Trophoblast cell (in vitro differentiated cells and primary cell): ENCODE data around the gene LZTS2.

Experiments used
- DNase-seq, 2 donors: peaks; one replicate each; pipeline ENCODE4 v3.0.0-alpha.2; 2016
- H2AFZ ChIP-seq: 2 replicates; pipeline ENCODE4 v1.6.1; 2013; ENCODE audit warnings: low read length, moderate library complexity, mild to moderate bottlenecking; ENCODE audit not compliant: insufficient read depth, poor library complexity
- H2AK5ac ChIP-seq: 2 replicates; pipeline ENCODE4 v1.6.1; 2013; ENCODE audit warnings: mild to moderate bottlenecking, low read length
- H2BK120ac ChIP-seq: 2 replicates; pipeline ENCODE4 v1.6.1; 2013; ENCODE audit warnings: low read length, mild to moderate bottlenecking, moderate library complexity; ENCODE audit not compliant: insufficient read depth, poor library complexity
- H2BK12ac ChIP-seq: 2 replicates; pipeline ENCODE4 v1.6.1; 2013; ENCODE audit warnings: mild to moderate bottlenecking, low read length, moderate library complexity
- H2BK5ac ChIP-seq: 2 replicates; pipeline ENCODE4 v1.6.1; 2013; ENCODE audit warnings: low read length, low read depth, moderate library complexity, mild to moderate bottlenecking; ENCODE audit not compliant: poor library complexity
- H3K14ac ChIP-seq: 2 replicates; pipeline ENCODE4 v1.6.1; 2013; ENCODE audit warnings: mild to moderate bottlenecking, low read length
- H3K18ac ChIP-seq: 2 replicates; pipeline ENCODE4 v1.6.1; 2013; ENCODE audit warnings: mild to moderate bottlenecking, low read length
- H3K23ac ChIP-seq: 2 replicates; pipeline ENCODE4 v1.6.1; 2013; ENCODE audit warnings: low read length
- H3K27ac ChIP-seq: 2 replicates; pipeline ENCODE4 v1.5.1; 2013; ENCODE audit warnings: low read depth, mild to moderate bottlenecking, inconsistent platforms, low read length, moderate library complexity
- H3K27me3 ChIP-seq: 2 replicates; pipeline ENCODE4 v1.6.1; 2013; ENCODE audit warnings: inconsistent platforms, mild to moderate bottlenecking, low read length, moderate library complexity; ENCODE audit not compliant: insufficient read depth
- H3K36me3 ChIP-seq, 2 experiments: 1 replicate in 1 of 2; 2 replicates in 1 of 2; pipeline ENCODE4 v1.6.1; 2013; ENCODE audit warnings: low read length in 2 of 2, mild to moderate bottlenecking in 2 of 2, moderate library complexity in 1 of 2; ENCODE audit not compliant: insufficient read depth in 2 of 2, control insufficient read depth in 1 of 2
- H3K4ac ChIP-seq: 2 replicates; pipeline ENCODE4 v1.6.1; 2013; ENCODE audit warnings: low read depth, mild to moderate bottlenecking, low read length, moderate library complexity
- H3K4me1 ChIP-seq, 2 experiments: 1 replicate in 1 of 2; 2 replicates in 1 of 2; pipeline ENCODE4 v1.6.1; 2013; ENCODE audit warnings: low read length in 2 of 2, mild to moderate bottlenecking in 2 of 2, moderate library complexity in 1 of 2; ENCODE audit not compliant: insufficient read depth in 2 of 2, control insufficient read depth in 1 of 2
- H3K4me2 ChIP-seq: 2 replicates; pipeline ENCODE4 v1.6.1; 2013; ENCODE audit warnings: inconsistent platforms, mild to moderate bottlenecking, low read length, moderate library complexity
- H3K4me3 ChIP-seq: 2 replicates; pipeline ENCODE4 v1.5.1; 2013; ENCODE audit warnings: mild to moderate bottlenecking, low read depth, low read length, inconsistent platforms
- H3K79me1 ChIP-seq: one replicate; pipeline ENCODE4 v1.6.1; 2013; ENCODE audit warnings: low read length
- H3K79me2 ChIP-seq: 2 replicates; pipeline ENCODE4 v1.6.1; 2013; ENCODE audit warnings: low read length, mild to moderate bottlenecking; ENCODE audit not compliant: control insufficient read depth, insufficient read depth, poor library complexity
- H3K9ac ChIP-seq: 2 replicates; pipeline ENCODE4 v1.6.1; 2013; ENCODE audit warnings: mild to moderate bottlenecking, low read length
- H3K9me3 ChIP-seq: 2 replicates; pipeline ENCODE4 v1.6.1; 2013; ENCODE audit warnings: low read depth, mild to moderate bottlenecking, control low read depth, inconsistent platforms, low read length; ENCODE audit not compliant: insufficient read depth
- H4K12ac ChIP-seq: 2 replicates; pipeline ENCODE4 v1.6.1; 2013; ENCODE audit warnings: low read depth, mild to moderate bottlenecking, low read length, moderate library complexity
- H4K8ac ChIP-seq: 2 replicates; pipeline ENCODE4 v1.6.1; 2013; ENCODE audit warnings: low read depth, mild to moderate bottlenecking, low read length, moderate library complexity
- H4K91ac ChIP-seq: one replicate; pipeline ENCODE4 v1.6.1; 2013; ENCODE audit warnings: low read depth, mild to moderate bottlenecking, low read length, moderate library complexity
- WGBS: extraction: QIAGEN DNeasy Blood & Tissue Kit; methylation state at CpG from one replicate; pipeline ENCODE4 v1.1.7; 2013; ENCODE audit warnings: missing lambda C conversion rate; ENCODE audit not compliant: insufficient read length, insufficient coverage; ENCODE audit errors: extremely low coverage; 5-methylcytosine and 5-hydroxymethylcytosine counted together

LZTS2 gene

GRCh38 chr10:101019440-101019703, 19.8 kb downstream of the LZTS2 start:
- no peak overlapping the region for H3K27ac ChIP-seq
- H2BK12ac ChIP-seq, result no peak overlapping the region
- no peak overlapping the region for H2BK120ac ChIP-seq
- peaks cover 2% of the 10 kb centered on the region for H3K9me3 ChIP-seq
- DNase-seq, result no peak
- H3K9ac ChIP-seq, result no peak overlapping the region
- peaks cover 9% of the 10 kb centered on the region for H3K27me3 ChIP-seq
- no peak overlapping the region for H4K91ac ChIP-seq
- peaks cover 7 to 13% of the 10 kb centered on the region in 2 experiments for H3K4me1 ChIP-seq
- WGBS, result no CpG with 5 or more reads among the region's 2 CpGs
- H3K23ac ChIP-seq, result no peak overlapping the region
- H3K4me2 ChIP-seq, result no peak overlapping the region
- H3K18ac ChIP-seq, result no peak overlapping the region
- H3K79me2 ChIP-seq, result no peaks in the 10 kb centered on the region
- no peak overlapping the region for H3K4me3 ChIP-seq
- no peak overlapping the region for H4K12ac ChIP-seq
- no peak overlapping the region for H3K14ac ChIP-seq
- H4K8ac ChIP-seq, result no peak overlapping the region
- no peak overlapping the region for H2AK5ac ChIP-seq
- H2BK5ac ChIP-seq, result no peak overlapping the region
- H3K79me1 ChIP-seq, result no peaks in the 10 kb centered on the region
- no peak overlapping the region for H2AFZ ChIP-seq
- H3K4ac ChIP-seq, result no peak overlapping the region
- H3K36me3 ChIP-seq, result no peaks in the 10 kb centered on the region

GRCh38 chr10:101020427-101021075, 20.9 kb downstream of the LZTS2 start:
- Histone ChIP-seq H3K79me1 (no peaks in the 10 kb centered on the region), H4K91ac (no peak overlapping the region)
- no CpG with 5 or more reads among the region's 10 CpGs for WGBS

GRCh38 chr10:101021239-101021638, 21.6 kb downstream of the LZTS2 start:
- whole genome bisulfite sequencing, result no CpG with 5 or more reads among the region's 4 CpGs
- H2BK5ac ChIP-seq, result no peak overlapping the region
- no peak overlapping the region for H2AFZ ChIP-seq
- H3K14ac ChIP-seq, result no peak overlapping the region
- H3K27ac ChIP-seq, result no peak overlapping the region
- H2BK120ac ChIP-seq, result no peak overlapping the region
- H3K9me3 ChIP-seq, result peaks cover 2% of the 10 kb centered on the region
- H2AK5ac ChIP-seq, result no peak overlapping the region
- no peaks in the 10 kb centered on the region for H3K79me2 ChIP-seq
- H3K9ac ChIP-seq, result no peak overlapping the region
- peaks cover 9% of the 10 kb centered on the region for H3K27me3 ChIP-seq
- H3K79me1 ChIP-seq, result no peaks in the 10 kb centered on the region
- H4K8ac ChIP-seq, result no peak overlapping the region
- H3K36me3 ChIP-seq, result no peaks in the 10 kb centered on the region
- H3K4me2 ChIP-seq, result no peak overlapping the region
- no peak overlapping the region for H3K4ac ChIP-seq
- no peak overlapping the region for H4K91ac ChIP-seq
- H3K4me1 ChIP-seq, result peaks cover 7 to 13% of the 10 kb centered on the region in 2 experiments
- H2BK12ac ChIP-seq, result no peak overlapping the region
- no peak overlapping the region for H3K23ac ChIP-seq
- DNase-seq, result no peak
- H3K18ac ChIP-seq, result no peak overlapping the region
- H3K4me3 ChIP-seq, result no peak overlapping the region
- H4K12ac ChIP-seq, result no peak overlapping the region

More at GRCh38 chr10:101020427-101021075, 20.9 kb downstream of the LZTS2 start:
- no peak overlapping the region for H3K18ac ChIP-seq
- H3K23ac ChIP-seq, result no peak overlapping the region
- no peak overlapping the region for H4K8ac ChIP-seq
- H3K14ac ChIP-seq, result no peak overlapping the region
- H3K9me3 ChIP-seq, result peaks cover 2% of the 10 kb centered on the region
- H4K12ac ChIP-seq, result no peak overlapping the region
- H3K79me2 ChIP-seq, result no peaks in the 10 kb centered on the region
- peak in 1 of 2 donors; percentile 22 for DNase-seq
- H2AFZ ChIP-seq, result no peak overlapping the region
- no peak overlapping the region for H3K4me2 ChIP-seq
- H3K9ac ChIP-seq, result no peak overlapping the region
- no peak overlapping the region for H3K27ac ChIP-seq
- H2BK5ac ChIP-seq, result no peak overlapping the region
- no peak overlapping the region for H3K4me3 ChIP-seq
- H2BK12ac ChIP-seq, result no peak overlapping the region
- no peak overlapping the region for H2AK5ac ChIP-seq
- H2BK120ac ChIP-seq, result no peak overlapping the region
- H3K27me3 ChIP-seq, result peaks cover 9% of the 10 kb centered on the region
- H3K4ac ChIP-seq, result no peak overlapping the region
- no peaks in the 10 kb centered on the region for H3K36me3 ChIP-seq
- peaks cover 7 to 13% of the 10 kb centered on the region in 2 experiments for H3K4me1 ChIP-seq

- H3K9me3 ChIP-seq, result peaks cover 2% of the 10 kb centered on the region
- no peak overlapping the region for H4K91ac ChIP-seq
- peaks cover 7% of the 10 kb centered on the region for H3K27me3 ChIP-seq
- WGBS, result no CpG with 5 or more reads among the region's 11 CpGs
- no peak overlapping the region for H3K27ac ChIP-seq
- no peak overlapping the region for H3K23ac ChIP-seq
- H4K12ac ChIP-seq, result no peak overlapping the region
- H3K4me1 ChIP-seq, result peaks cover 7 to 13% of the 10 kb centered on the region in 2 experiments
- H2BK5ac ChIP-seq, result no peak overlapping the region
- H4K8ac ChIP-seq, result no peak overlapping the region
- H3K36me3 ChIP-seq, result no peaks in the 10 kb centered on the region
- H2AFZ ChIP-seq, result no peak overlapping the region
- no peak overlapping the region for H2AK5ac ChIP-seq
- H3K18ac ChIP-seq, result no peak overlapping the region
- no peak overlapping the region for H2BK12ac ChIP-seq
- no peak overlapping the region for H2BK120ac ChIP-seq
- no peak overlapping the region for H3K4me3 ChIP-seq
- DNase-seq, result no peak
- H3K9ac ChIP-seq, result no peak overlapping the region
- H3K4me2 ChIP-seq, result no peak overlapping the region
- H3K79me1 ChIP-seq, result no peaks in the 10 kb centered on the region
- H3K4ac ChIP-seq, result no peak overlapping the region
- H3K14ac ChIP-seq, result no peak overlapping the region
- H3K79me2 ChIP-seq, result no peaks in the 10 kb centered on the region
These were observed 22.2 kb downstream of the LZTS2 start for GRCh38 chr10:101021692-101022251.
